ENCODE data around the gene GPR148. TPM values are rescaled to one million over a fixed set of nuclear protein-coding genes. Genes with fewer than 3 reads are reported as not detected.
A peak's percentile ranks its signal among the peaks of the same experiment; 100 is the strongest.
"Not testable (repeated sequence)": the region's sequence is repeated elsewhere in the genome, so short reads cannot be mapped to it uniquely, and the experiment has no call there.

GPR148 gene
- total and polyA plus RNA-seq, 2 experiments from 2014 or later, result 0.16 TPM; not detected in 1

DNA sequence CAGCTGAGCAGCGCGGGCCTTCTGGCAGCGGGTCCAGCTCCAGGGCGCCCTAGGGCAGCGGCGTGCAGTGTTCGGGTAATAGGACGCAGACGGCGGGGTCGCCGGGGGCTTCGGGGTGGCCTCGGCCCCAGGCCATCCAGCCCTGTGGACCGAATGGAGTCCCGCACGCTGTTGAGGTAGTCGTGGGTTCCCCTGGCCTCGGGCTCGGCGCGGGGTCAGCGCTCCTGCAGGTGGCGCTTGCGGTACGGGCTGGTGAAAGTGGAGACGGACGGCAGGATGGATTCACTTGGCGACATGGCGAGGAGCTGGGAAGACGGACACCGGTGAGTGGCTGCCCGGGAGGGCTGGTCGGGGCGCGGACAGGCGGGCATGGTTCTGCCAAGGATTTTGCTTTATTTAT lies 35.4 kb upstream of the GPR148 start:
- not testable (repeated sequence) for H3F3A ChIP-seq (replicated peaks; ENCODE audit: low read depth); H3K4me1 Mint-ChIP-seq; H3K36me3 Mint-ChIP-seq (ENCODE audit: low read depth); H3K27ac Mint-ChIP-seq; H3K27me3 Mint-ChIP-seq (ENCODE audit: insufficient read depth, low read depth, poor library complexity); H3K9me3 Mint-ChIP-seq; H3K36me3 ChIP-seq (ENCODE audit: insufficient read depth); H4K20me1 ChIP-seq (replicated peaks; ENCODE audit: insufficient read depth); H3K9me2 ChIP-seq (ENCODE audit: insufficient read depth); H3K27ac ChIP-seq (ENCODE audit: low read depth); H3K27me3 ChIP-seq (ENCODE audit: insufficient read depth); H3K79me2 ChIP-seq (replicated peaks; ENCODE audit: insufficient read depth); H3K4me1 ChIP-seq (ENCODE audit: insufficient read depth)
- DNase-seq (ENCODE audit: low spot score) (peak; percentile 76), ATAC-seq (peak; percentile 83)
- Histone ChIP-seq H2AFZ (peak overlapping the region; percentile 83), H3K4me2 (peak overlapping the region; percentile 78), H3K4me3 (peak overlapping the region; percentile 61)
- peak overlapping the region; percentile 83 for H3K4me3 Mint-ChIP-seq
- peak; percentile 42 to 80 for TF ChIP-seq CTCF (conservative IDR thresholded peaks at IDR 0.05; ENCODE audit: low read depth in 2 of 2)
- 0 out of 2 replicates have a peak, but pooled peaks have one; percentile 20 for TF ChIP-seq POLR2AphosphoS5 (IDR thresholded peaks at IDR 0.05; ENCODE audit: low read depth)

DNA sequence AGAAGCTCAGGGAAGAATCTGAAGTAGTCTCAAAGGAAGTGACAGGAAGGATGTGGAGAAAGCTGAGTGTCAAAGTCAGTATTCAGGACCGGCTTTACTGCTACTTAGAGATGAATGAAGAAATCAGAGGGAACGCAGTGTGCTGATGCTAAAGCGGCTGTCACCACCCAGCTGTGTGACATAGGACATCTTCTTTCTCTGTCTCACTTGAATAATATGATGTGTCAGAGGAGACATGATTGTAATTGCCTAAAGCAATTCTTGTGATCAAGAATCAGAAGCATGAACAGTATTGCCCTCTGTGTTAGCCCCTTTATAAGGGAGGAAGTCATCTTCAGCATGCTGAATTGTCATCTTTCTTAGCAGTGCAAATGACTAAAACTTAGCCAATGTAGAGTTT lies 25.6 kb upstream of the GPR148 start:
- not testable (repeated sequence) for H3K9me3 Mint-ChIP-seq; H3K27ac Mint-ChIP-seq; H3K4me2 ChIP-seq; DNase-seq (ENCODE audit: low spot score); H3K27me3 Mint-ChIP-seq (ENCODE audit: insufficient read depth, low read depth, poor library complexity); H3K79me2 ChIP-seq (replicated peaks; ENCODE audit: insufficient read depth); H3K4me1 ChIP-seq (ENCODE audit: insufficient read depth); H2AFZ ChIP-seq; H3K4me3 ChIP-seq; H3K27ac ChIP-seq (ENCODE audit: low read depth); H3K27me3 ChIP-seq (ENCODE audit: insufficient read depth); H3K9me2 ChIP-seq (ENCODE audit: insufficient read depth); H3K4me3 Mint-ChIP-seq; H3K36me3 ChIP-seq (ENCODE audit: insufficient read depth); H4K20me1 ChIP-seq (replicated peaks; ENCODE audit: insufficient read depth); H3K4me1 Mint-ChIP-seq; ATAC-seq; H3K36me3 Mint-ChIP-seq (ENCODE audit: low read depth); H3F3A ChIP-seq (replicated peaks; ENCODE audit: low read depth)

GRCh38 chr2:130714795-130715194 lies 14.1 kb upstream of the GPR148 start:
- not testable (repeated sequence) for H3K9me2 ChIP-seq (ENCODE audit: insufficient read depth); H3K4me3 Mint-ChIP-seq; H3K9me3 Mint-ChIP-seq; H3K4me2 ChIP-seq; H3F3A ChIP-seq (replicated peaks; ENCODE audit: low read depth); H3K27ac Mint-ChIP-seq; H3K4me3 ChIP-seq; H2AFZ ChIP-seq; H3K79me2 ChIP-seq (replicated peaks; ENCODE audit: insufficient read depth); DNase-seq (ENCODE audit: low spot score); H3K27me3 ChIP-seq (ENCODE audit: insufficient read depth); H3K27ac ChIP-seq (ENCODE audit: low read depth); H3K4me1 Mint-ChIP-seq; H3K4me1 ChIP-seq (ENCODE audit: insufficient read depth); H3K36me3 ChIP-seq (ENCODE audit: insufficient read depth); H4K20me1 ChIP-seq (replicated peaks; ENCODE audit: insufficient read depth); H3K27me3 Mint-ChIP-seq (ENCODE audit: insufficient read depth, low read depth, poor library complexity); H3K36me3 Mint-ChIP-seq (ENCODE audit: low read depth); ATAC-seq

DNA sequence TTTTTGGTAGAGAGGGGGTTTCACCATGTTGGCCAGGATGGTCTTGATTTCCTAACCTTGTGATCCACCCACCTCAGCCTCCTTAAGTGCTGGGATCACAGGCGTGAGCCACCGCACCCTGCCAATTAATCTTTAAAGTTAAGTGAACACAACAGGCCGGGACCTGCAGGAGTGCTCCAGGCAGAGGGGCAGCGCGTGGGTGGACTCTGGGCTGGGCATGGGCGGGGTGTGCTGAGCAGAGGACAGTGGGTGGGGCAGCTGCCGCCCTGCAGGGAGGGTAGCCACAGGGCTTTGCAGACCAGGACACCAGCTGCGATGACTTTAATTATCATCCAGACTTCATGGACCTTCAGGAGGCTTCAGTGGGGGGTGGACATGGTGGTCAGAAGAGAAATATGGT lies 8.8 kb upstream of the GPR148 start:
- Mint-ChIP-seq H3K27ac (no peak overlapping the region), H3K27me3 (ENCODE audit: insufficient read depth, low read depth, poor library complexity) (no peaks in the 10 kb centered on the region), H3K4me1 (no peaks in the 10 kb centered on the region), H3K4me3 (no peak overlapping the region), H3K36me3 (ENCODE audit: low read depth) (no peaks in the 10 kb centered on the region), H3K9me3 (peaks cover 7% of the 10 kb centered on the region; the same call in 2 of the 3 replicates)
- H3K4me2 ChIP-seq, result no peak overlapping the region
- H3K79me2 ChIP-seq (replicated peaks; ENCODE audit: insufficient read depth), result no peaks in the 10 kb centered on the region
- ATAC-seq (no peak), DNase-seq (ENCODE audit: low spot score) (no peak)
- H3K4me1 ChIP-seq (ENCODE audit: insufficient read depth), result no peaks in the 10 kb centered on the region
- H3K27ac ChIP-seq (ENCODE audit: low read depth), result no peak overlapping the region
- H4K20me1 ChIP-seq (replicated peaks; ENCODE audit: insufficient read depth), result no peaks in the 10 kb centered on the region
- no peaks in the 10 kb centered on the region for H3F3A ChIP-seq (replicated peaks; ENCODE audit: low read depth)
- no peak overlapping the region for H2AFZ ChIP-seq
- no peak overlapping the region for H3K4me3 ChIP-seq
- 0 out of 2 replicates have a peak, but pooled peaks cover 5% of the 10 kb centered on the region for H3K9me2 ChIP-seq (ENCODE audit: insufficient read depth)
- no peaks in the 10 kb centered on the region; the same call in 1 of the 2 replicates for H3K27me3 ChIP-seq (ENCODE audit: insufficient read depth)
- no peaks in the 10 kb centered on the region for H3K36me3 ChIP-seq (ENCODE audit: insufficient read depth)
- TF ChIP-seq, protein P1, sequence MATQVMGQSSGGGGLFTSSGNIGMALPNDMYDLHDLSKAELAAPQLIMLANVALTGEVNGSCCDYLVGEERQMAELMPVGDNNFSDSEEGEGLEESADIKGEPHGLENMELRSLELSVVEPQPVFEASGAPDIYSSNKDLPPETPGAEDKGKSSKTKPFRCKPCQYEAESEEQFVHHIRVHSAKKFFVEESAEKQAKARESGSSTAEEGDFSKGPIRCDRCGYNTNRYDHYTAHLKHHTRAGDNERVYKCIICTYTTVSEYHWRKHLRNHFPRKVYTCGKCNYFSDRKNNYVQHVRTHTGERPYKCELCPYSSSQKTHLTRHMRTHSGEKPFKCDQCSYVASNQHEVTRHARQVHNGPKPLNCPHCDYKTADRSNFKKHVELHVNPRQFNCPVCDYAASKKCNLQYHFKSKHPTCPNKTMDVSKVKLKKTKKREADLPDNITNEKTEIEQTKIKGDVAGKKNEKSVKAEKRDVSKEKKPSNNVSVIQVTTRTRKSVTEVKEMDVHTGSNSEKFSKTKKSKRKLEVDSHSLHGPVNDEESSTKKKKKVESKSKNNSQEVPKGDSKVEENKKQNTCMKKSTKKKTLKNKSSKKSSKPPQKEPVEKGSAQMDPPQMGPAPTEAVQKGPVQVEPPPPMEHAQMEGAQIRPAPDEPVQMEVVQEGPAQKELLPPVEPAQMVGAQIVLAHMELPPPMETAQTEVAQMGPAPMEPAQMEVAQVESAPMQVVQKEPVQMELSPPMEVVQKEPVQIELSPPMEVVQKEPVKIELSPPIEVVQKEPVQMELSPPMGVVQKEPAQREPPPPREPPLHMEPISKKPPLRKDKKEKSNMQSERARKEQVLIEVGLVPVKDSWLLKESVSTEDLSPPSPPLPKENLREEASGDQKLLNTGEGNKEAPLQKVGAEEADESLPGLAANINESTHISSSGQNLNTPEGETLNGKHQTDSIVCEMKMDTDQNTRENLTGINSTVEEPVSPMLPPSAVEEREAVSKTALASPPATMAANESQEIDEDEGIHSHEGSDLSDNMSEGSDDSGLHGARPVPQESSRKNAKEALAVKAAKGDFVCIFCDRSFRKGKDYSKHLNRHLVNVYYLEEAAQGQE (IDR thresholded peaks at IDR 0.05; ENCODE audit: unreplicated experiment), result no peak
- TF ChIP-seq CREB1 (CRISPR knock-in tag; IDR thresholded peaks at IDR 0.05; ENCODE audit: low read depth) (no peak), JUNB (IDR thresholded peaks at IDR 0.05; ENCODE audit: unreplicated experiment) (no peak), NANOG (IDR thresholded peaks at IDR 0.05; ENCODE audit: borderline replicate concordance) (no peak), ZNF114 (CRISPR knock-in tag; IDR thresholded peaks at IDR 0.05) (no peak)

Measured in GM23338 (cell line).